GM12878 (cell line): ENCODE results near the gene PAPOLG. TPM values are rescaled to one million over a fixed set of nuclear protein-coding genes. Genes with fewer than 3 reads are reported as not detected.

Experiments used
- ATAC-seq: fragments of 200-7000 bp; cut with Tn5 transposase; 3 replicates; pipeline ENCODE4 v1.9.1; 2020; ENCODE audit warnings: mild to moderate bottlenecking, moderate library complexity
- BruUV-seq: library from RNA; stranded (reverse); fragments of 400-500 nt; replicated peaks from 2 replicates; lab custom pipeline; 2021; lab: Mats Ljungman, UMichigan
- CTCF ChIA-PET: fragments of 300-600 bp; sonication (Branson Sonifier 250); formaldehyde crosslinking; extraction: SDS; loops from one replicate; lab custom pipeline; 2021; ENCODE audit warnings: inconsistent platforms; lab: Yijun Ruan, JAX
- POLR2A ChIA-PET: fragments of 350-600 bp; formaldehyde crosslinking; extraction: SDS; loops from one replicate; lab custom pipeline; 2021; ENCODE audit warnings: inconsistent platforms; lab: Charles Lee
- RAD21 ChIA-PET: fragments of 300-600 bp; sonication (Branson Sonifier 250); formaldehyde crosslinking; loops from one replicate; lab custom pipeline; 2023; ENCODE audit warnings: antibody characterized with exemption; ENCODE audit not compliant: unreplicated experiment; lab: Charles Lee
- SMC1A ChIA-PET: fragments of 300-600 bp; sonication (Branson Sonifier 250); formaldehyde crosslinking; loops from one replicate; lab custom pipeline; 2023; ENCODE audit not compliant: unreplicated experiment, uncharacterized antibody; lab: Charles Lee
- DNase-seq: peaks from one replicate; pipeline ENCODE4 v3.0.0-alpha.2; 2011; ENCODE audit warnings: low read depth, low spot score
- FAIRE-seq: peaks from 3 replicates; lab custom pipeline; 2011; peaks lifted over from hg19 to GRCh38; lab: Jason Lieb, UNC
- H2AFZ ChIP-seq: 2 replicates; pipeline ENCODE4 v1.6.0; 2011; ENCODE audit warnings: low read depth, low read length, control low read depth; ENCODE audit not compliant: control insufficient read depth
- H3K27ac ChIP-seq: 2 replicates; pipeline ENCODE4 v1.5.1; 2011; ENCODE audit warnings: control low read depth; ENCODE audit not compliant: control insufficient read depth, insufficient read depth
- H3K27me3 ChIP-seq, 2 experiments: replicated peaks in 1 of 2; 2 replicates each; pipeline versions ENCODE4 v1.6.0 to v1.6.1; 2011; ENCODE audit warnings: low read length in 1 of 2; ENCODE audit not compliant: control insufficient read depth in 2 of 2, insufficient read depth in 2 of 2
- H3K36me3 ChIP-seq, 2 experiments: 2 replicates each; pipeline ENCODE4 v1.5.1; 2011; ENCODE audit warnings: low read length in 1 of 2; ENCODE audit not compliant: control insufficient read depth in 2 of 2, insufficient read depth in 2 of 2
- H3K4me1 ChIP-seq: 2 replicates; pipeline ENCODE4 v1.6.1; 2011; ENCODE audit warnings: mild to moderate bottlenecking, low read length, moderate library complexity, mixed read lengths; ENCODE audit not compliant: control insufficient read depth, insufficient read depth
- H3K4me2 ChIP-seq: 2 replicates; pipeline ENCODE4 v1.6.0; 2011; ENCODE audit warnings: control low read depth; ENCODE audit not compliant: control insufficient read depth, insufficient read depth
- H3K4me3 ChIP-seq: fragments of 200-600 bp; sonication (generic); 2 replicates; pipeline ENCODE4 v1.5.1; 2016
- H3K79me2 ChIP-seq: 2 replicates; pipeline ENCODE4 v1.6.0; 2011; ENCODE audit warnings: low read length; ENCODE audit not compliant: control insufficient read depth, insufficient read depth
- H3K9ac ChIP-seq: 2 replicates; pipeline ENCODE4 v1.8.0; 2011; ENCODE audit warnings: low read length, control low read depth, mixed read lengths; ENCODE audit not compliant: control insufficient read depth, insufficient read depth
- H3K9me3 ChIP-seq: replicated peaks from 3 replicates; pipeline ENCODE4 v1.5.1; 2011; ENCODE audit warnings: mild to moderate bottlenecking, low read length; ENCODE audit not compliant: control insufficient read depth, insufficient read depth
- H4K20me1 ChIP-seq: 2 replicates; pipeline ENCODE4 v1.6.0; 2011; ENCODE audit not compliant: control insufficient read depth, insufficient read depth
- ATF2 ChIP-seq: IDR thresholded peaks from 2 replicates; pipeline ENCODE4 v1.6.1; 2012; ENCODE audit warnings: low read length, inconsistent platforms
- BACH1 ChIP-seq: fragments of 450-650 bp; IDR thresholded peaks from 2 replicates; pipeline ENCODE4 v1.6.1; 2017; ENCODE audit warnings: mild to moderate bottlenecking, borderline replicate concordance
- CBX3 ChIP-seq: fragments of 200-600 bp; sonication (generic); IDR thresholded peaks from 2 replicates; pipeline ENCODE4 v1.6.1; 2016; ENCODE audit warnings: low read depth, borderline replicate concordance
- CHD2 ChIP-seq: IDR thresholded peaks from 2 replicates; pipeline ENCODE4 v1.6.1; 2011; ENCODE audit warnings: low read depth, low read length, improper control_type of control experiment, borderline replicate concordance
- EGR1 ChIP-seq, 2 experiments: IDR thresholded peaks; 1 replicate in 1 of 2; 2 replicates in 1 of 2; pipeline ENCODE4 v1.6.1; 2011 to 2012; ENCODE audit warnings: low read depth in 2 of 2, low read length in 2 of 2, borderline replicate concordance in 1 of 2, mild to moderate bottlenecking in 1 of 2, moderate library complexity in 1 of 2
- IKZF1 ChIP-seq: fragments of 450-650 bp; conservative IDR thresholded peaks from 2 replicates; pipeline ENCODE4 v1.6.1; 2017; ENCODE audit warnings: antibody characterized with exemption, mild to moderate bottlenecking
- IKZF2 ChIP-seq, 2 experiments: fragments of 450-650 bp; IDR thresholded peaks; 2 replicates each; pipeline ENCODE4 v1.6.1; 2017; ENCODE audit warnings: mild to moderate bottlenecking in 2 of 2, moderate library complexity in 2 of 2
- JUNB ChIP-seq: IDR thresholded peaks from 2 replicates; pipeline ENCODE4 v1.6.1; 2016; ENCODE audit warnings: antibody characterized with exemption, mild to moderate bottlenecking
- MTA2 ChIP-seq: fragments of 450-650 bp; IDR thresholded peaks from 2 replicates; pipeline ENCODE4 v1.6.1; 2016; ENCODE audit warnings: low read depth, mild to moderate bottlenecking, moderate library complexity
- NFIC ChIP-seq: IDR thresholded peaks from 2 replicates; pipeline ENCODE4 v1.6.1; 2012; ENCODE audit warnings: low read depth, mild to moderate bottlenecking, inconsistent platforms, low read length, moderate library complexity
- PAX5 ChIP-seq: IDR thresholded peaks from 2 replicates; pipeline ENCODE4 v1.6.1; 2011; ENCODE audit warnings: low read depth, low read length, borderline replicate concordance
- PAX8 ChIP-seq: fragments of 450-650 bp; IDR thresholded peaks from 2 replicates; pipeline ENCODE4 v1.6.1; 2017; ENCODE audit warnings: mild to moderate bottlenecking, moderate library complexity
- POU2F2 ChIP-seq: IDR thresholded peaks from 3 replicates; pipeline ENCODE4 v1.6.1; 2011; ENCODE audit warnings: low read depth, mild to moderate bottlenecking, low read length, borderline replicate concordance
- RAD51 ChIP-seq: fragments of 450-650 bp; IDR thresholded peaks from 2 replicates; pipeline ENCODE4 v1.6.1; 2016; ENCODE audit warnings: moderate library complexity, mild to moderate bottlenecking, inconsistent platforms
- RELB ChIP-seq: fragments of 450-650 bp; IDR thresholded peaks from 2 replicates; pipeline ENCODE4 v1.6.1; 2017; ENCODE audit warnings: low read depth, mild to moderate bottlenecking, moderate library complexity
- SMAD5 ChIP-seq: IDR thresholded peaks from 2 replicates; pipeline ENCODE4 v1.6.1; 2016; ENCODE audit warnings: antibody characterized with exemption, low read depth
- SMARCA5 ChIP-seq: fragments of 450-650 bp; IDR thresholded peaks from 2 replicates; pipeline ENCODE4 v1.6.1; 2017; ENCODE audit warnings: mild to moderate bottlenecking
- SMC3 ChIP-seq: IDR thresholded peaks from 2 replicates; pipeline ENCODE4 v1.6.1; 2011; ENCODE audit warnings: low read length, improper control_type of control experiment, borderline replicate concordance
- YBX1 ChIP-seq: fragments of 450-650 bp; IDR thresholded peaks from 2 replicates; pipeline ENCODE4 v1.6.1; 2016; ENCODE audit warnings: antibody characterized with exemption
- WGBS: methylation state at CpG from one replicate; pipeline ENCODE4 v1.1.6; 2016; ENCODE audit warnings: low lambda C conversion rate; ENCODE audit not compliant: insufficient replicate concordance, insufficient coverage; ENCODE audit errors: missing lambda C conversion rate; 5-methylcytosine and 5-hydroxymethylcytosine counted together
- in situ Hi-C: fragments of 300-500 bp; cut with MboI; formaldehyde crosslinking; loops from 9 replicates; pipeline ENCODE4 v1.14.3; 2018; ENCODE audit warnings: mixed read lengths
- intact Hi-C: fragments of 100-400 bp; cut with micrococcal nuclease; formaldehyde crosslinking; loops from one replicate; pipeline ENCODE4 v1.14.2; 2022; ENCODE audit not compliant: unreplicated experiment
- polyA plus RNA-seq, 11 experiments: library from polyadenylated mRNA; depleted of rRNA in 4 of 11; unstranded in 6 of 11; stranded (reverse) in 5 of 11; fragments of >200 nt; fragmentation: Nextera tagmentation in 4 of 11; fragmentation: Illumina TruSeq in 1 of 11; extraction: Ambion mirVana in 4 of 11; extraction: Trizol in 1 of 11; gene quantifications; 1 replicate in 1 of 11; 2 replicates in 10 of 11; pipeline versions ENCODE4 v1.2.1 to v1.2.3, GENCODE V29; 2011 to 2016; ENCODE audit warnings: inconsistent platforms in 2 of 11, missing spikeins in 2 of 11, low read depth in 1 of 11
- total RNA-seq, 4 experiments: library from RNA; depleted of rRNA in 3 of 4; stranded (reverse); fragments of >200 nt in 3 of 4; fragmentation: Illumina TruSeq in 1 of 4; extraction: Trizol in 1 of 4; gene quantifications; 2 replicates each; pipeline versions ENCODE4 v1.2.1 to v1.2.3, GENCODE V29; 2013 to 2021

PAPOLG gene
- total and polyA plus RNA-seq, 10 of the 15 experiments (the other 5 are each of a cell fraction or from before 2014, with no cell fraction given), result 4.2 to 15.8 (median 10.7) TPM

DNA sequence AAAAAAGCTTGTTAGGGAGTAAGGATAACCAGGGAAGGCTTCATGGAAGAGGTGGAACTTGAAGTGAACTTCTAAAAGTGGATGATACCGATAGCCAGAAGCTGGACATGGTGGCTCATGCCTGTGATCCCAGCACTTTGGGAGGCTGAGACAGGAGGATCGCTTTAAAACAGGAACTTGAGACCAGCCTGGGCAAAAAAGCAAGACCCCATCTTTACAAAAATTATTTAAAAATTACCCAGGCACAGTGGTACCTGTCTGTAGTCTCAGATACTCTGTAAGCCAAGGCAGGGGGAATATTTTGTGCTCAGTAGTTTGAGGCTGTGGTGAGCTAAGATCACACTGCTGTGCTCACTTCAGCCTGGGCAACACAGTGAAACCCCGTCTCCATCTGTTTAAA is 10.2 kb downstream of the PAPOLG start:
- intact Hi-C loops (no loop called here), in situ Hi-C loops (no loop called here)
- FAIRE-seq (no peak), DNase-seq (no peak), ATAC-seq (no peak)
- H3K27me3 ChIP-seq, result no peaks in the 10 kb centered on the region
- BruUV-seq, result no TSS peak
- H4K20me1 ChIP-seq, result no peaks in the 10 kb centered on the region
- H3K9ac ChIP-seq, result no peak overlapping the region
- H2AFZ ChIP-seq, result no peak overlapping the region
- RAD21 ChIA-PET, result no interaction called here
- no peaks in the 10 kb centered on the region for H3K79me2 ChIP-seq
- H3K4me1 ChIP-seq, result no peaks in the 10 kb centered on the region
- POLR2A ChIA-PET, result interaction anchor here (0.6 to 1.7 kb wide), 4 partner anchors 9 to 305 kb away, joined by 4 to 5 read pairs (median 4); no protein-coding TSS in a partner anchor
- CTCF ChIA-PET, result interaction anchor here (0.5 to 1.2 kb wide), 4 partner anchors 10 to 508 kb away, joined by 3 to 5 read pairs (median 3); partner anchors contain the start of gene PAPOLG
- no peak overlapping the region for H3K27ac ChIP-seq
- TF ChIP-seq POU2F2 (no peak), RELB (no peak), SMAD5 (no peak), CHD2 (no peak), BACH1 (no peak), MTA2 (no peak), RAD51 (no peak), JUNB (no peak), ATF2 (no peak), SMARCA5 (no peak), EGR1 (IDR thresholded peaks at IDR 0.05; ENCODE audit: borderline replicate concordance in 1 of 2, low read depth in 2 of 2, low read length in 2 of 2) (no peak), IKZF2 (IDR thresholded peaks at IDR 0.05) (no peak), PAX8 (no peak), CBX3 (no peak), PAX5 (no peak), IKZF1 (no peak), YBX1 (no peak), SMC3 (no peak), NFIC (no peak)
- TF ChIP-seq, all 136 proteins: peak for 0
- Histone ChIP-seq H3K36me3 (peaks cover 0 to 31% of the 10 kb centered on the region in 2 experiments; a peak in 2 of 4 replicates), H3K9me3 (no peaks in the 10 kb centered on the region), H3K4me3 (no peak overlapping the region), H3K4me2 (no peak overlapping the region)
- 96% methylated on average over 3 of the region's 3 CpGs for WGBS
- SMC1A ChIA-PET, result interaction anchor here (0.6 to 1.9 kb wide), 4 partner anchors 10 to 239 kb away, joined by 3 to 5 read pairs (median 4); partner anchors contain the start of gene PAPOLG
